Transverse colon (tissue), 4 donors: ENCODE results near the gene CENPB. TPM values are rescaled to one million over a fixed set of nuclear protein-coding genes. Genes with fewer than 3 reads are reported as not detected.

Experiments
- DNase-seq: peaks from one replicate; pipeline ENCODE4 v3.0.0-alpha.2; 2019
- H3K27ac ChIP-seq, 4 donors: fragments of 200-600 bp; sonication (generic); 2 replicates each; pipeline ENCODE4 v1.5.1; 2016 to 2018; ENCODE audit warnings: inconsistent platforms in 4 of 4
- H3K27me3 ChIP-seq: fragments of 200-600 bp; sonication (generic); 2 replicates; pipeline ENCODE4 v1.5.1; 2017; ENCODE audit warnings: inconsistent platforms
- H3K36me3 ChIP-seq, 4 donors: fragments of 200-600 bp; sonication (generic); 2 replicates each; pipeline ENCODE4 v1.5.1; 2017 to 2019; ENCODE audit warnings: inconsistent platforms in 4 of 4
- H3K4me1 ChIP-seq, 4 donors: fragments of 200-600 bp; sonication (generic); 2 replicates each; pipeline ENCODE4 v1.5.1; 2017 to 2020; ENCODE audit warnings: inconsistent platforms in 4 of 4
- H3K4me3 ChIP-seq, 4 donors: fragments of 200-600 bp; sonication (generic); 1 replicate in 1 of 4; 2 replicates in 3 of 4; pipeline versions ENCODE4 v1.5.1 to v1.6.1; 2017 to 2019; ENCODE audit warnings: inconsistent platforms in 4 of 4
- H3K9me3 ChIP-seq, 2 donors: fragments of 200-600 bp; sonication (generic); 2 replicates each; pipeline ENCODE4 v1.5.1; 2017 to 2019; ENCODE audit warnings: inconsistent platforms in 2 of 2
- EP300 ChIP-seq: sonication (generic); formaldehyde crosslinking; IDR thresholded peaks from one replicate; pipeline ENCODE4 v1.6.1; 2017; ENCODE audit warnings: antibody characterized with exemption, low read depth
- POLR2A ChIP-seq: fragments of 450-650 bp; IDR thresholded peaks from one replicate; pipeline ENCODE4 v1.6.1; 2016; ENCODE audit warnings: antibody characterized with exemption, mild to moderate bottlenecking, moderate library complexity
- POLR2AphosphoS5 ChIP-seq, 3 donors: sonication (generic); formaldehyde crosslinking; IDR thresholded peaks; one replicate each; pipeline ENCODE4 v1.6.1; 2016; ENCODE audit warnings: antibody characterized with exemption in 3 of 3
- WGBS, 2 donors: methylation state at CpG; one replicate each; pipeline ENCODE4 v1.1.5; 2018; ENCODE audit warnings: low coverage in 1 of 2; 5-methylcytosine and 5-hydroxymethylcytosine counted together
- in situ Hi-C, 4 donors: fragments of 200-750 bp; cut with MboI; loops; one replicate each; pipeline versions ENCODE4 v1.15.0 to v1.15.1; 2017; ENCODE audit warnings: low sequenced_read_pairs in 3 of 4, low pct_ligation_motif_present in 1 of 4, low pct_unique_long_range_greater_than_20kb in 1 of 4
- intact Hi-C: fragments of 100-400 bp; cut with DNase I; formaldehyde crosslinking; loops from one replicate; pipeline ENCODE4 v1.15.1; 2023; ENCODE audit warnings: low total_unique reads
- total RNA-seq, 4 donors: library from RNA; depleted of rRNA; stranded (reverse); fragments of >200 nt; gene quantifications; one replicate each; pipeline ENCODE4 v1.1.0, GENCODE V29; 2016
- TF ChIP-seq, protein P1 (sequence below), 5 experiments: fragments of 200-600 bp in 3 of 5; fragments of 450-650 bp in 2 of 5; sonication (generic) in 3 of 5; IDR thresholded peaks; 1 replicate in 2 of 5; 2 replicates in 3 of 5; pipeline ENCODE4 v1.5.1; 2016 to 2017; ENCODE audit warnings: antibody characterized with exemption in 5 of 5, inconsistent platforms in 3 of 5, mild to moderate bottlenecking in 2 of 5, moderate library complexity in 1 of 5

CENPB gene
- total RNA-seq, 4 donors from 2014 or later, result 66.6 to 83.1 (median 72.8) TPM

DNA sequence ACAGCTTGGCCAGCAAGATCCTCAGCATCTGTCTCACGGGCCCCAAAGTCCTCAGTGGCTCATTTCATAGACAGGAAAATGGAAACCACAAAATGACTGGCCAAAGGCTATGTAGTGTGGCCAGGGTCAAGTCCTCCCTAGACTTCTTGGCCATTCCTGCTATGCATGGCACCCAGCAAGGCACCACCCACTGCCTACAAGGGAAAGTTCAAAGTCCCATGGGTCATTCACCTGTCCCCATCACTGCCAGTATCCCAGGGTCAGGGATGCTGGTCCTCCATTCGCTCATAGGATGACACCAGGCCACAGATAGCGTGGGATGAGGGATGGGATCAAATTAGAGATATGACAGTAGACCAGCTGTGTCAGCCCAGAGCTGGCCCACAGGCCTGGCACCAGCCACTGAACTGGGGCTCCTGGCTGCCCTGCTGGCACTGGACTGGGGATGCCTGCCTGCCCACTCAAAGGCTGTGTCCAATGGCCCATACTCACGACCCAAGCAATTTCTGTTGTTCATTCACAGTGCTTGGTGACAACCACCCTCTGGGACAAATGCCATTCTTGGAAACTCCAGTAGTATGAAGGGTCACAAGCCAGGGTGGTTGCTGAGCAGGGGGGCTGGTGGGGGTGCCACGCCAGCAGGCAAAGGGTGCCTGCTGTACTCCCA, 30.6 kb downstream of the CENPB start:
- no peak for DNase-seq
- H3K27ac ChIP-seq, result no peak overlapping the region
- H3K9me3 ChIP-seq, result no peaks in the 10 kb centered on the region
- TF ChIP-seq, protein P1, sequence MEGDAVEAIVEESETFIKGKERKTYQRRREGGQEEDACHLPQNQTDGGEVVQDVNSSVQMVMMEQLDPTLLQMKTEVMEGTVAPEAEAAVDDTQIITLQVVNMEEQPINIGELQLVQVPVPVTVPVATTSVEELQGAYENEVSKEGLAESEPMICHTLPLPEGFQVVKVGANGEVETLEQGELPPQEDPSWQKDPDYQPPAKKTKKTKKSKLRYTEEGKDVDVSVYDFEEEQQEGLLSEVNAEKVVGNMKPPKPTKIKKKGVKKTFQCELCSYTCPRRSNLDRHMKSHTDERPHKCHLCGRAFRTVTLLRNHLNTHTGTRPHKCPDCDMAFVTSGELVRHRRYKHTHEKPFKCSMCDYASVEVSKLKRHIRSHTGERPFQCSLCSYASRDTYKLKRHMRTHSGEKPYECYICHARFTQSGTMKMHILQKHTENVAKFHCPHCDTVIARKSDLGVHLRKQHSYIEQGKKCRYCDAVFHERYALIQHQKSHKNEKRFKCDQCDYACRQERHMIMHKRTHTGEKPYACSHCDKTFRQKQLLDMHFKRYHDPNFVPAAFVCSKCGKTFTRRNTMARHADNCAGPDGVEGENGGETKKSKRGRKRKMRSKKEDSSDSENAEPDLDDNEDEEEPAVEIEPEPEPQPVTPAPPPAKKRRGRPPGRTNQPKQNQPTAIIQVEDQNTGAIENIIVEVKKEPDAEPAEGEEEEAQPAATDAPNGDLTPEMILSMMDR (IDR thresholded peaks at IDR 0.05), result no peak
- TF ChIP-seq POLR2A, result no peak
- no peak for TF ChIP-seq EP300
- no peak for TF ChIP-seq POLR2AphosphoS5 (IDR thresholded peaks at IDR 0.05)
- WGBS, 2 donors, result 87% methylated on average over 4 of the region's 5 CpGs; no CpG with 5 or more reads in 1 of the 2 donors
- intact Hi-C loops (no loop called here), in situ Hi-C loops (no loop called here)
- peaks cover 0 to 12% (median 6%) of the 10 kb centered on the region in 4 donors for H3K4me1 ChIP-seq
- no peaks in the 10 kb centered on the region for H3K27me3 ChIP-seq
- no peak overlapping the region for H3K4me3 ChIP-seq
- H3K36me3 ChIP-seq, result no peaks in the 10 kb centered on the region

DNA sequence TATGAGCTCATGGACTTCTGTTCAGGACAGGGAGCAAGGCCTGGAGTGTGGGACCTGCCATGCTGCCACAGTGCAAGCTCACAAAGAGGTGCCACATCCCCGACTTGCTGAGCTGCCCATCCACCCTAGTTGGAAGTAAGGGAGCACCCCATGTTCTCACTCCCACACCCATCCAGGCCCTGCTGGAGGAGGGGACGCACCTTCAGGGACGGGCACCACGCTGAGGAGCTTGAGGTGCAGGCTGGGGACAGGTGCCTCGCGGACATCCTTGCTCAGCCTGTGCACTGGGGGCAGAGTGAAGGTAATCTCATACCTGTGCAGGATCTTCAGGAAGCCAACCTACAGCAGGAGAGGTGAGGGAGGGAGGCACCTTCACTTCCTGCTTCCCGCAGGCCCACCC, 31.3 kb downstream of the CENPB start:
- intact Hi-C loops, result no loop called here

DNA sequence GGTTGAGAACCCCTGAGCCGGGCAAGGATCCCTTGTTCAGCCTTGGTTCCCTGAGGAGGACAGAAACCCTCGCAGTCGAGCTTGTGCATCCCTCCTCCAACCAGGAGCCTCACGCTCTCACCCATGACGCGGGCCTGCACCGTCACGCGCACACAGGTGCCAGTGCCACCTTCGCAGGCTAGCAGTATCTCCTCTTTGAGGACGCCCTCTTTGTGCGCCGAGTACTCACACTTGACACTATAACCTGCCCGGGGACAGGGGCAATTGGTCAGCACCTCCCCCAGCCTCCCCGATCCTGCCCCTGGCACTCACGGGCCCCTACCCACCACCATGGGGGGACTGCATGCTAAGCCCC, 32.3 kb downstream of the CENPB start:
- H3K36me3 ChIP-seq, result no peaks in the 10 kb centered on the region
- no peak overlapping the region for H3K27ac ChIP-seq

More for the DNA sequence above, 31.3 kb downstream of the CENPB start:
- Histone ChIP-seq H3K27me3 (peaks cover 4% of the 10 kb centered on the region), H3K4me3 (no peak overlapping the region), H3K27ac (no peak overlapping the region), H3K4me1 (peaks cover 0 to 12% (median 6%) of the 10 kb centered on the region in 4 donors), H3K9me3 (no peaks in the 10 kb centered on the region), H3K36me3 (no peaks in the 10 kb centered on the region)
- WGBS, 2 donors, result 94% methylated on average over 5 of the region's 7 CpGs; no CpG with 5 or more reads in 1 of the 2 donors
- no peak for DNase-seq
- TF ChIP-seq EP300, result no peak
- in situ Hi-C loops, result no loop called here

DNA sequence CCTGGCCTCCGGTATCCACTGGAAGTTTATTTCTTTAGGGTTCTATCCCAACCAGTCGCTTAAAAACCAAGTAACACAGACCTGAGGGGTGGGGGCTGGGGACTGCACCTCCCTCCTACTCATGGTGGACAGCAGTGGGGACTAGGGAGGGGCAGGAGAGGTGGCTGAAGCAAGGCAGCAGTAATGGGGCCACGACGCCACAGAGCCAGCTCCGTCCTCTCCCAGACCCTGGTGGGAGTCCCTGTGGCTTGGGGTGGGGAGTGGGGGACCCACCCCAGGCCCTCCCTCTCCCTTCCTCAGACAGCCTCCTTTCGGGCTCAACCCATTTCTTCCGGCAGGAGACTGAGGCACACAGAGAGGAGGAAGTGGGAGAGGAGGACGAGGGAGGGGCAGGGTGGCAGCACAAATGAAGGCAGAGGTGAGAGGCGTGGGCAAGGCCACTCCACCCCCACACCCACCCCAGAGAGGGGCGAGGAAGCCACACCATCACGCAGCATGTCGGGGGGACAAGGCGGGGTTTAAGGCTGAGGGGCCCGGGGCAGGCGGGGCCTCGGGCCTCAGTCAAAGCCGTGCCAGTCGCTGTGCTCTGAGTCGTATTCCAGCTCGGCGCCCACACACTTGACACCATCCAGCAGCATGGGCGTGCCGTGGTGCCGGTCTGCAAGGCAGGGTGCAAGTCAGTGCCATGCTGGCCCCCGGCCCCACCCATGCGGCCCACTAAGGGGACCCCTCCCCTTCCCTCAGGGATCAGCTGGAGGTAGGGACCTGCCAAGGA, 32.9 kb downstream of the CENPB start:
- intact Hi-C loops (no loop called here), in situ Hi-C loops (no loop called here)
- Histone ChIP-seq H3K4me3 (no peak overlapping the region), H3K4me1 (peaks cover 2 to 20% (median 10%) of the 10 kb centered on the region in 4 donors), H3K27ac (no peak overlapping the region), H3K36me3 (no peaks in the 10 kb centered on the region), H3K9me3 (no peaks in the 10 kb centered on the region), H3K27me3 (peaks cover 16% of the 10 kb centered on the region)
- no peak for DNase-seq
- WGBS, 2 donors, result 90% methylated on average over 20 of the region's 26 CpGs; no CpG with 5 or more reads in 1 of the 2 donors
- TF ChIP-seq POLR2AphosphoS5 (IDR thresholded peaks at IDR 0.05) (no peak), POLR2A (no peak), EP300 (no peak)
- TF ChIP-seq, protein P1 (IDR thresholded peaks at IDR 0.05), result no peak

More for the DNA sequence above, 32.3 kb downstream of the CENPB start:
- DNase-seq, result no peak
- 85 to 91% methylated on average over 4 to 16 of the region's 16 CpGs for WGBS, 2 donors
- TF ChIP-seq, protein P1 (IDR thresholded peaks at IDR 0.05), result no peak
- no peak for TF ChIP-seq EP300
- TF ChIP-seq POLR2AphosphoS5 (IDR thresholded peaks at IDR 0.05), result no peak
- no peak for TF ChIP-seq POLR2A
- intact Hi-C loops (no loop called here), in situ Hi-C loops (no loop called here)
- Histone ChIP-seq H3K4me1 (peaks cover 2 to 20% (median 10%) of the 10 kb centered on the region in 4 donors), H3K9me3 (no peaks in the 10 kb centered on the region), H3K4me3 (no peak overlapping the region), H3K27me3 (peaks cover 14% of the 10 kb centered on the region)
